Measurements from ENCODE around the gene PROK2. TPM values are rescaled to one million over a fixed set of nuclear protein-coding genes. Genes with fewer than 3 reads are reported as not detected.

PROK2 gene
- total and polyA plus RNA-seq, 8 donors, result 0.58 to 5.7 (median 1.1) TPM; not detected in 5

DNA sequence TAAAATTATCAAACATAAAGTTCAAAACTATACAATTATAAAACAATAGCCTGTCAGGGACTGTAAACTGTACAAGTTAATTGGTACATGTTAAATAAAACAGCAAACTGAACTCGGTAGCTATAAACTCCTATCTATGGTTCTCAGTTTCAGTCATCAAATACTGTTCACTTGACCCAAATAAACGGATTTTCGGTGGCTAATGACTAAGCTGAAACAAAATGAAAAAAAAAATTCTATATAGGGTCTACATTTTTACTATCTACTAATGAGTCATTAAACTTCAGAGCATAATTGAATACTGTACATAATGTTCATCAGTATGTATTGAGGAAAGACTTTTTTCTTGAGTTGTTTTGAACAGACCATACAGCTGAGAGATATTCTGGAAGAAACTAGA, 6.6 kb downstream of the PROK2 start:
- Histone ChIP-seq H3K9me3 (no peaks in the 10 kb centered on the region), H3K27me3 (peaks cover 5 to 75% (median 23%) of the 10 kb centered on the region in 3 donors), H3K27ac (no peak overlapping the region), H3K36me3 (no peaks in the 10 kb centered on the region), H3K4me3 (no peak overlapping the region), H3K4me1 (no peaks in the 10 kb centered on the region)
- intact Hi-C loops (cut with DNase I; ENCODE audit: low total_unique reads), result no loop called here
- DNase-seq, result no peak
- TF ChIP-seq POLR2A (IDR thresholded peaks at IDR 0.05), result no peak
- TF ChIP-seq EP300 (IDR thresholded peaks at IDR 0.05), result no peak
- TF ChIP-seq, protein P1, sequence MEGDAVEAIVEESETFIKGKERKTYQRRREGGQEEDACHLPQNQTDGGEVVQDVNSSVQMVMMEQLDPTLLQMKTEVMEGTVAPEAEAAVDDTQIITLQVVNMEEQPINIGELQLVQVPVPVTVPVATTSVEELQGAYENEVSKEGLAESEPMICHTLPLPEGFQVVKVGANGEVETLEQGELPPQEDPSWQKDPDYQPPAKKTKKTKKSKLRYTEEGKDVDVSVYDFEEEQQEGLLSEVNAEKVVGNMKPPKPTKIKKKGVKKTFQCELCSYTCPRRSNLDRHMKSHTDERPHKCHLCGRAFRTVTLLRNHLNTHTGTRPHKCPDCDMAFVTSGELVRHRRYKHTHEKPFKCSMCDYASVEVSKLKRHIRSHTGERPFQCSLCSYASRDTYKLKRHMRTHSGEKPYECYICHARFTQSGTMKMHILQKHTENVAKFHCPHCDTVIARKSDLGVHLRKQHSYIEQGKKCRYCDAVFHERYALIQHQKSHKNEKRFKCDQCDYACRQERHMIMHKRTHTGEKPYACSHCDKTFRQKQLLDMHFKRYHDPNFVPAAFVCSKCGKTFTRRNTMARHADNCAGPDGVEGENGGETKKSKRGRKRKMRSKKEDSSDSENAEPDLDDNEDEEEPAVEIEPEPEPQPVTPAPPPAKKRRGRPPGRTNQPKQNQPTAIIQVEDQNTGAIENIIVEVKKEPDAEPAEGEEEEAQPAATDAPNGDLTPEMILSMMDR (IDR thresholded peaks at IDR 0.05), result no peak
- no peak for TF ChIP-seq POLR2AphosphoS5 (IDR thresholded peaks at IDR 0.05)
- WGBS, 5 donors, result 72 to 93% (median 84%) methylated on average over 3 of the region's 3 CpGs

- DNase-seq, result no peak
- Histone ChIP-seq H3K36me3 (no peaks in the 10 kb centered on the region), H3K9me3 (no peaks in the 10 kb centered on the region), H3K4me3 (no peak overlapping the region), H3K4me1 (no peaks in the 10 kb centered on the region), H3K27me3 (peaks cover 0 to 63% (median 10%) of the 10 kb centered on the region in 3 donors), H3K27ac (no peak overlapping the region)
- intact Hi-C loops (cut with DNase I; ENCODE audit: low total_unique reads), result no loop called here
- WGBS, 5 donors, result 52 to 72% (median 67%) methylated on average over 6 of the region's 6 CpGs
- TF ChIP-seq, protein P1 (IDR thresholded peaks at IDR 0.05), result no peak
- TF ChIP-seq EP300 (IDR thresholded peaks at IDR 0.05) (no peak), POLR2A (IDR thresholded peaks at IDR 0.05) (no peak), POLR2AphosphoS5 (IDR thresholded peaks at IDR 0.05) (no peak)
These were observed 8.4 kb downstream of the PROK2 start for GRCh38 chr3:71776538-71776937.

DNA sequence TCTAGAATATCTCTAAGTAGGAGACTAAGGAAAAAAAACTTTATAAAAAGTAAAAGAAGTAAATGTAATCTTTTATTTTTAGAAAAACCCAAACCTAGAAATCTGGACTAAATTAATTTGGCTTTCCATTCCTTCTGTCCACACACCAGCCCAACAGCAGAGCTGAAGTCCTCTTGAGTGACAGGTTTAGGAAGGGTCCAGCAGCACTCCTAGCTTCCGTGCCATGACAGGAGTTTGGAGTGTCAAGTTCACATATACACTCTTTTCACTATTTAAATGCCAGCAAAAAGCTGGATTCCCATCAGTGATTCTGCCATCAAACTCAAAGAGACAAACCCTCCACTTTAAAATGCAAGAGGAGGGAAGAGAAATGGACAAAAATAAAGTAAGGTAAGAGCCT, 13.1 kb downstream of the PROK2 start:
- 33 to 50% (median 38%) methylated on average over 1 of the region's 1 CpG for WGBS, 5 donors
- Histone ChIP-seq H3K4me3 (no peak overlapping the region), H3K9me3 (no peaks in the 10 kb centered on the region), H3K36me3 (no peaks in the 10 kb centered on the region), H3K27me3 (peaks cover 0 to 53% (median 0%) of the 10 kb centered on the region in 3 donors), H3K27ac (no peak overlapping the region), H3K4me1 (no peaks in the 10 kb centered on the region)
- intact Hi-C loops (cut with DNase I; ENCODE audit: low total_unique reads), result no loop called here
- no peak for DNase-seq
- TF ChIP-seq EP300 (IDR thresholded peaks at IDR 0.05) (no peak), POLR2AphosphoS5 (IDR thresholded peaks at IDR 0.05) (no peak), POLR2A (IDR thresholded peaks at IDR 0.05) (no peak)
- TF ChIP-seq, protein P1 (IDR thresholded peaks at IDR 0.05), result no peak

DNA sequence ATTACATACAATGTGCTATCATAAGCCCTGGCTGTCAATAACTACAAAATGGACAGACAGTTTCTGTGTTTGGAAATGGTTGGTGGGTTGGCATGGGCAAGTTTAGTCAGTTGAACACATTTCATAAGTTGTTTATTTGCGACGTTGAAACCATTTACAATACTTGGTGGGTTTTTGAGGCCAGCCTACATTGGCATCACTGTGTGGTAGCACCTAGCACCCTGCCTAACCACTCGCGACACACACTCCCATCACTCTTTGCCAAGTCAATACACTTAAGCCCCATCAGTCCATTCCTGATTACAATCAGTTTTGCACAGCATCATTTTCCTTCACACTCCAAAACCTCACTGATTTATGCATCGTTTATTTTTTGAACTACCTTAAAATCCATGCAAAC, 13.8 kb downstream of the PROK2 start:
- Histone ChIP-seq H3K27ac (no peak overlapping the region), H3K36me3 (no peaks in the 10 kb centered on the region), H3K4me1 (no peaks in the 10 kb centered on the region), H3K4me3 (no peak overlapping the region), H3K27me3 (peaks cover 0 to 47% (median 0%) of the 10 kb centered on the region in 3 donors), H3K9me3 (no peaks in the 10 kb centered on the region)
- TF ChIP-seq, protein P1 (IDR thresholded peaks at IDR 0.05), result no peak
- TF ChIP-seq POLR2A (IDR thresholded peaks at IDR 0.05), result no peak
- no peak for TF ChIP-seq EP300 (IDR thresholded peaks at IDR 0.05)
- TF ChIP-seq POLR2AphosphoS5 (IDR thresholded peaks at IDR 0.05), result no peak
- intact Hi-C loops (cut with DNase I; ENCODE audit: low total_unique reads), result no loop called here
- WGBS, 5 donors, result 67 to 82% (median 71%) methylated on average over 5 of the region's 5 CpGs
- DNase-seq, result no peak

Data from stomach (tissue), 9 donors.